ENCODE results near the gene UNC50.

UNC50 gene

GRCh38 chr2:98649135-98649991 is 41.0 kb downstream of the UNC50 start:
- Histone ChIP-seq H3K4me1 (no peaks in the 10 kb centered on the region), H3K36me3 (no peaks in the 10 kb centered on the region)
- TF ChIP-seq CTCF (IDR thresholded peaks at IDR 0.05; ENCODE audit: low read depth, low read length), result peak; percentile 94

GRCh38 chr2:98649992-98650375 is 41.6 kb downstream of the UNC50 start:
- no peak overlapping the region for H3K4me3 ChIP-seq (ENCODE audit: low read depth, low read length)
- TF ChIP-seq CTCF (IDR thresholded peaks at IDR 0.05; ENCODE audit: low read depth, low read length), result no peak
- H3K36me3 ChIP-seq, result no peaks in the 10 kb centered on the region
- no peak for DNase-seq
- no peaks in the 10 kb centered on the region for H3K27me3 ChIP-seq
- H3K9me3 ChIP-seq, result no peaks in the 10 kb centered on the region
- no peaks in the 10 kb centered on the region for H3K4me1 ChIP-seq

More at GRCh38 chr2:98649135-98649991, 41.0 kb downstream of the UNC50 start:
- Histone ChIP-seq H3K27me3 (no peaks in the 10 kb centered on the region), H3K9me3 (no peaks in the 10 kb centered on the region), H3K4me3 (ENCODE audit: low read depth, low read length) (no peak overlapping the region)
- DNase-seq, result peak; percentile 62

- Histone ChIP-seq H3K4me1 (no peaks in the 10 kb centered on the region), H3K9me3 (no peaks in the 10 kb centered on the region), H3K36me3 (no peaks in the 10 kb centered on the region), H3K27me3 (no peaks in the 10 kb centered on the region), H3K4me3 (ENCODE audit: low read depth, low read length) (no peak overlapping the region)
- DNase-seq, result no peak
- no peak for TF ChIP-seq CTCF (IDR thresholded peaks at IDR 0.05; ENCODE audit: low read depth, low read length)
Observed at GRCh38 chr2:98650998-98651397, 42.6 kb downstream of the UNC50 start.

- Histone ChIP-seq H3K4me3 (ENCODE audit: low read depth, low read length) (no peak overlapping the region), H3K36me3 (no peaks in the 10 kb centered on the region), H3K4me1 (no peaks in the 10 kb centered on the region), H3K9me3 (no peaks in the 10 kb centered on the region), H3K27me3 (no peaks in the 10 kb centered on the region)
- DNase-seq, result no peak
- no peak for TF ChIP-seq CTCF (IDR thresholded peaks at IDR 0.05; ENCODE audit: low read depth, low read length)
Observed at GRCh38 chr2:98654699-98655495, 46.5 kb downstream of the UNC50 start.

- TF ChIP-seq CTCF (IDR thresholded peaks at IDR 0.05; ENCODE audit: low read depth, low read length), result no peak
- no peaks in the 10 kb centered on the region for H3K4me1 ChIP-seq
- no peaks in the 10 kb centered on the region for H3K27me3 ChIP-seq
- no peaks in the 10 kb centered on the region for H3K9me3 ChIP-seq
- no peaks in the 10 kb centered on the region for H3K36me3 ChIP-seq
- no peak overlapping the region for H3K4me3 ChIP-seq (ENCODE audit: low read depth, low read length)
- no peak for DNase-seq
Observed at GRCh38 chr2:98656800-98657199, 48.4 kb downstream of the UNC50 start.
